DOHH2 (cell line): ENCODE measurements around the gene STPG4.

Source experiments
- H3F3A ChIP-seq: fragments of 200-600 bp; sonication (generic), shearing (Covaris generic); 2 replicates; pipeline ENCODE4 v1.6.0; 2016; ENCODE audit warnings: antibody characterized with exemption, mild to moderate bottlenecking; ENCODE audit not compliant: control insufficient read depth, insufficient read depth
- H3K27ac ChIP-seq: fragments of 200-600 bp; sonication (generic); 2 replicates; pipeline ENCODE4 v1.5.1; 2014; ENCODE audit warnings: low read depth, mild to moderate bottlenecking, low read length, moderate library complexity
- H3K27me3 ChIP-seq: fragments of 200-600 bp; sonication (generic); 2 replicates; pipeline ENCODE4 v1.6.1; 2014; ENCODE audit warnings: mild to moderate bottlenecking, low read length, mixed read lengths; ENCODE audit not compliant: control insufficient read depth
- H3K36me3 ChIP-seq: fragments of 200-600 bp; sonication (generic); 2 replicates; pipeline ENCODE4 v1.6.1; 2014; ENCODE audit warnings: mild to moderate bottlenecking, low read length, moderate library complexity, mixed read lengths; ENCODE audit not compliant: control insufficient read depth
- H3K4me1 ChIP-seq: fragments of 200-600 bp; sonication (generic); 2 replicates; pipeline ENCODE4 v1.6.1; 2014; ENCODE audit warnings: mild to moderate bottlenecking, low read length, mixed read lengths; ENCODE audit not compliant: control insufficient read depth
- H3K4me2 ChIP-seq: fragments of 200-600 bp; sonication (generic); 2 replicates; pipeline ENCODE4 v1.6.0; 2014; ENCODE audit warnings: mild to moderate bottlenecking, low read length, moderate library complexity
- H3K4me3 ChIP-seq: fragments of 200-600 bp; sonication (generic); 2 replicates; pipeline ENCODE4 v1.5.1; 2014; ENCODE audit warnings: mild to moderate bottlenecking, low read length, mixed read lengths
- H3K79me2 ChIP-seq: fragments of 200-600 bp; sonication (generic); 2 replicates; pipeline ENCODE4 v1.6.1; 2014; ENCODE audit warnings: mild to moderate bottlenecking, low read length, mixed read lengths; ENCODE audit not compliant: control insufficient read depth
- H3K9me2 ChIP-seq: fragments of 200-600 bp; sonication (generic); replicated peaks from 2 replicates; pipeline ENCODE4 v1.6.1; 2014; ENCODE audit warnings: mild to moderate bottlenecking, low read length, mixed read lengths; ENCODE audit not compliant: control insufficient read depth
- H3K9me3 ChIP-seq: fragments of 200-600 bp; sonication (generic); 2 replicates; pipeline ENCODE4 v1.6.1; 2014; ENCODE audit warnings: antibody characterized with exemption, low read length, mixed read lengths; ENCODE audit not compliant: control insufficient read depth, insufficient read depth
- H4K20me1 ChIP-seq: fragments of 200-600 bp; sonication (generic); 2 replicates; pipeline ENCODE4 v1.6.0; 2014; ENCODE audit warnings: low read depth, mild to moderate bottlenecking, antibody characterized with exemption, low read length, moderate library complexity; ENCODE audit not compliant: control insufficient read depth, insufficient read depth
- CTCF ChIP-seq: fragments of 200-600 bp; sonication (generic); IDR thresholded peaks from one replicate; pipeline ENCODE4 v1.5.1; 2014; ENCODE audit warnings: antibody characterized with exemption, mild to moderate bottlenecking, low read depth, low read length; ENCODE audit not compliant: poor library complexity, severe bottlenecking
- EZH2phosphoT487 ChIP-seq: fragments of 200-600 bp; sonication (generic); IDR thresholded peaks from 2 replicates; pipeline ENCODE4 v1.6.1; 2017; ENCODE audit warnings: borderline replicate concordance, mild to moderate bottlenecking, antibody characterized with exemption, low read length, moderate library complexity, mixed read lengths

The STPG4 gene

GRCh38 chr2:47161475-47161874 lies 6.4 kb upstream of the STPG4 start:
- Histone ChIP-seq H3K4me2 (no peak overlapping the region), H3K27me3 (no peaks in the 10 kb centered on the region), H4K20me1 (peaks cover 29% of the 10 kb centered on the region; the same call in 1 of the 2 replicates), H3K27ac (no peak overlapping the region), H3K9me3 (no peaks in the 10 kb centered on the region), H3K4me1 (no peaks in the 10 kb centered on the region), H3K4me3 (no peak overlapping the region), H3K9me2 (no peaks in the 10 kb centered on the region), H3F3A (peaks cover 81% of the 10 kb centered on the region), H3K36me3 (peaks cover 81% of the 10 kb centered on the region), H3K79me2 (peaks cover 40% of the 10 kb centered on the region)
- TF ChIP-seq EZH2phosphoT487: no peak
- no peak for TF ChIP-seq CTCF

DNA sequence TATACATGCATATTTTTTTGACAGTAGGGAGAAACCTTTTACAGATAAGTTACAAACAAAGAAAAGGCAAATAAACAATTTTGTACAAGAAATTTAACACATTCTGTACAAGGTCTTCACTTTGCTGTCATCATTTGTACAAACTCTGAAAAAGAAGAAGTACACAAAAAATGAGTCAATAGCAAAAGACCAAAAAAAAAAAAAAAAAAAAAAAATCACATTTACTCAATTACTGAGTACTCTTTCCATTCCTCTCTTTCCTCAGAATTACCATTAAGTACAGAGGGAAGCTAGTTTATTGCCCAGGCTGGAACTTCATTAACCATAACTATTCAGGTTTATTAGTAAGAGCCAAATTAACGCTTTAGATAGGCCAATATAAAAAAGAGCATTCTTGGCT lies 5.6 kb upstream of the STPG4 start:
- no peaks in the 10 kb centered on the region for H3K27me3 ChIP-seq
- H3K27ac ChIP-seq: no peak overlapping the region
- no peak overlapping the region for H3K4me3 ChIP-seq
- peaks cover 73% of the 10 kb centered on the region for H3K36me3 ChIP-seq
- peaks cover 80% of the 10 kb centered on the region for H3F3A ChIP-seq
- no peaks in the 10 kb centered on the region for H3K4me1 ChIP-seq
- TF ChIP-seq EZH2phosphoT487: no peak
- TF ChIP-seq CTCF: no peak
- H3K79me2 ChIP-seq: peaks cover 32% of the 10 kb centered on the region
- H4K20me1 ChIP-seq: peaks cover 24% of the 10 kb centered on the region; the same call in 1 of the 2 replicates
- H3K9me3 ChIP-seq: no peaks in the 10 kb centered on the region
- no peaks in the 10 kb centered on the region for H3K9me2 ChIP-seq
- H3K4me2 ChIP-seq: no peak overlapping the region

DNA sequence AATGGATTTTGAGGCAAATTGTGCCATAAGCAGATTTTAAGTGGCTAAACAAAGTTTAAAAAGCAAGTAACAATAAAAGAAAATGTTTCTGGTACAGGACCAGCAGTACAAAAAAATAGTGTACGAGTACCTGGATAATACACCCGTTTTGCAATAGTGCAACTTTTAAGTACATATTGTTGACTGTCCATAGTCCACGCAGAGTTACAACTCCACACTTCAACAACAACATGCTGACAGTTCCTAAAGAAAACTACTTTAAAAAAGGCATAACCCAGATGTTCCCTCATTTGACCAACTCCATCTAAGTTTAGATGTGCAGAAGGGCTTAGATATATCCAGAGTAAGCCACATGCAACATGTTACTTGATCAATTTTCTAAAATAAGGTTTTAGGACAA lies 5.1 kb upstream of the STPG4 start:
- Histone ChIP-seq H3K9me2 (no peaks in the 10 kb centered on the region), H3F3A (peaks cover 76% of the 10 kb centered on the region), H3K36me3 (peaks cover 69% of the 10 kb centered on the region), H3K79me2 (peaks cover 27% of the 10 kb centered on the region), H3K4me3 (no peak overlapping the region), H4K20me1 (peaks cover 21% of the 10 kb centered on the region; the same call in 1 of the 2 replicates), H3K27ac (no peak overlapping the region), H3K4me1 (no peaks in the 10 kb centered on the region), H3K9me3 (no peaks in the 10 kb centered on the region), H3K4me2 (no peak overlapping the region), H3K27me3 (no peaks in the 10 kb centered on the region)
- TF ChIP-seq CTCF (no peak), EZH2phosphoT487 (no peak)
